ENCODE data around the gene ELMO1.

ELMO1 gene

DNA sequence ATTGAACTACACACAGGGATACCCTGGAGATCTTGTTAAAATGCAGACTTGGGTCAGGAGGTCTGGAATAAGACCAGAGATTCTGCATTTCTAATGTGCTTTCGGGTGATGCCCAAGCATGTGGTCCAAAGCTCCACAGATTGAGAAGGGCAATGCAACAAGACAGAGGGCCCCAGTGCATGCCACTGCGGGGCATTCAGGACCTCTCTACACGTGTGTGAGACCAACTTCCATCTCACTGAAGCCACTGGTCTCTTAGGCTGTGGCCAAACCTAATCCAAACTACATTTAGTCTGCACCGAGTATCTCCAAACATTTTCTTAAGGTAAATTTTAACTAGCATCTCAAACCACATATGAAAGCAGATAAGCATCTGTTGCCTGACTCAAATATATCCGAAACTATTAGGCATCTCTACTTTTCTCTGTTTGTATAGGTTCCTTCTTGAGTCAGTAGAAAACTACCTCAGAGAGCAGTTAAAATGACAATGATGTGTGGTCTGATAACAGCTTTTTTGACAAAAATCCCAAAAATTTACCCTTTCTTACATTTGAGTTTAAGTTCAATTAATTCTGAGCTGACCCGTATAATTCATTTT is 107.5 kb downstream of the ELMO1 start:
- DNase-seq, result no peak

- DNase-seq, result no peak
Observed at GRCh38 chr7:37338966-37339365, 109.7 kb downstream of the ELMO1 start.

DNA sequence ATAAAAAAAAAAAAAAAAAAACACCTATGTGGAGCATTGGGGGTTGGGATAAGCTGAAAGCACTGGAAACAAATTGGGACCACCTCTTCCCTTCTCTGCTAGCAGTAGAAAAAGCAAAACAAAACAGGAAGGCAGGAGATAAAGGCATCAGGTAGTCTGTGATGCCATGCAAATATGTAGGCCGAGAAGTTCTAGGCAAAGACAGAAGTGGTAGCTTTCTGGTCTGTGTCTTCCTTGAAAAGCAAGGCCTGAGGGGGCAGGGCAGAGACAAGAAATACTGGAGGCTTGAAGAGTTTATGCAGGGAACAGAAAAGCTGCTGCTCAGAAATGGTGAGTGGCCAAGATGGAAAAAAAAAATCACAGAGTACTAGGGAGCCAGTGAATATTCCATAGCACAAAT is 111.1 kb downstream of the ELMO1 start:
- DNase-seq, result no peak

DNA sequence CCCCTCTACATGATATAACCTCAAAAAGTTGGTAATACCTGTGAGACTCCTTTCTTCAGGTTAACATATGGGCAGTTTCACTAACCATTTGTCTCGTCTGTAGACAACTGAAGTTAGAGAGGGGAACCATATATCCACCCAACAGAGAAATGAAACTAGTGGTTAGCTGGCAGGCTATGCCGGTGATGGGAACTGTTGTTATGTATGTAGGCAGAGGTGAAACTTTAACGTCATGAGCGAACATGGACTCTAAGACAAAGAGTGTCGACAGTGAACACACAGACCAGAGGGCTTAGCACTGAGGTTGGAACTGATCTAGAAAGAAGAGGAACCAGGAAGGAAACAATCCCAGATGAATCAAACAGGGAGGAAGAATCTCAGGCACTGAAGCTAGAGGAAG is 112.4 kb downstream of the ELMO1 start:
- no peak for DNase-seq

DNA sequence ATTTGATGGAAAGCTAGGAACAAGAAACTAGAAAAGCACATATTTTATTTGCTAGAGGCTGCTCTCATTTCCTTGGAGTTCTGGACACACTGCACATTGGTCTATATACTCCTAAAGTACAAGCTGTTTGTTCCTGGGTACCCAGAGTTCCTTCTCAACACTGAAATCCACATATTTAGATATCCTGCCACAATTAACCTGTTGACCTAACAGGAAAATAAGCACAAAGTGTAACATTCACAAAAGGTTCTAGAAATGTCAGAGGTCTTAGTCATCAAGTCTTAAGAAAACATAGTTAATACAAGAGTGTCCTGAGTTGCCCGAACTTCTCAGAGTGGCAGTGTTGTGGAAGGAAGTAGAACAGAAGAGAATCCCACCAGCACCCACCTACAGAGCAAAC is 115.6 kb downstream of the ELMO1 start:
- no peak for DNase-seq

- DNase-seq, result no peak
Observed at GRCh38 chr7:37332243-37333016, 116.2 kb downstream of the ELMO1 start.

GRCh38 chr7:37330775-37331174 is 117.9 kb downstream of the ELMO1 start:
- no peak for DNase-seq

GRCh38 chr7:37329940-37330339 is 118.7 kb downstream of the ELMO1 start:
- no peak for DNase-seq

DNA sequence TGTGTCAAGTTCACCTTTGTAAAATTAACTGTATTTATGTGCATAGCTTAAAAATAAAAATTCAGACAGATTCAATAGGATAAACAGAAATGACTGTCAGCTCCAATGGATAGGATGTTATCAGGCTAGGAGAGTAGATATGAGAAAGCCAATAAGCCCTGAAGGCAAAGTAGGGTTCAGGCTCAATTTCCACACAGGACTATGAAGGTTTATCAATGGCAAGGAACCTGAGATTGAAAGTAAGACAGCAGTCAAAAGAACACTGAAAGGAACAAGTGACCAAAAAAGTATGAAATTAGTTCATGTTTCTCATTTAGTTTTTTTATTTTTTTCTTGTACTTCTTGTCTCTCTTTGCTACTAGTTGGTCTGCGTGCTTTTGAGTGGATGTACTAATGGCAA is 121.4 kb downstream of the ELMO1 start:
- no peak for DNase-seq

DNA sequence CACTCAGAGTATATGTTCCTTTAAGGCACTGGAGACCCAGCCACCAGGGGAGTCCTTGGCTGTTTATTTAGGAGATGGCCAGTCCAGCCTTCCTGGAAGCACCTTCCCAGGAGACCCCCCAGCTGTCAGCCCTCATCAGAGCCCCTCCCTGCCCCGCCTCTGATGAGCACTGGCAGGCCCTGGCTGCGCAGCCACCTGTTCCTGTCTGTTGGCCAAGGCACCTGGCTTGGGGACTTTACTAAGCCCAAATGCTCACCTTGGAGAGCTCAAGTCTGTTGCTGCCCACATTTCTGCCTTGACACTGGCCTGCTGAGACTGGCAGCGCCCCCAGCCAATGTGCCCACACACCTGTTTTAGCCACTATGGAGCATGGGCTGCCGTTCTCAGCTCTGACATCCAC is 124.7 kb downstream of the ELMO1 start:
- DNase-seq, result no peak

DNA sequence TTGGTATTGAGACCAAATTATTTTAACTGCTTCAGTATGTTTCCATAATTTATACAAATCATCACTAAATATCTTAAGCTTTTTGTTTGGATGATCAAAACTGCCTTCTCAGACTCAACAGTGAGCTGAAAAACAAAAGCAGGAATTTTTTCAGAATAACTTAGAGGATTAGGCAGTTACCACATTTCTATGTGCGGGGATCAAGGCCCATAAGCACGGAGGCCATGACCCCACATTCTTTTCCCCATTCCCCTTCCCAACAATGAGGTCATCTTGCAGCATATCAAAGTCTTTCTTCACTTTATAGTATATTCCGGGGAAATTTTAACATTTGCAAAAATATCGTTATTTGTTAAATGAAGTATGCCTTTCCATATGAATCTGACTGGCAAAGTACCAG is 125.8 kb downstream of the ELMO1 start:
- DNase-seq, result no peak

DNA sequence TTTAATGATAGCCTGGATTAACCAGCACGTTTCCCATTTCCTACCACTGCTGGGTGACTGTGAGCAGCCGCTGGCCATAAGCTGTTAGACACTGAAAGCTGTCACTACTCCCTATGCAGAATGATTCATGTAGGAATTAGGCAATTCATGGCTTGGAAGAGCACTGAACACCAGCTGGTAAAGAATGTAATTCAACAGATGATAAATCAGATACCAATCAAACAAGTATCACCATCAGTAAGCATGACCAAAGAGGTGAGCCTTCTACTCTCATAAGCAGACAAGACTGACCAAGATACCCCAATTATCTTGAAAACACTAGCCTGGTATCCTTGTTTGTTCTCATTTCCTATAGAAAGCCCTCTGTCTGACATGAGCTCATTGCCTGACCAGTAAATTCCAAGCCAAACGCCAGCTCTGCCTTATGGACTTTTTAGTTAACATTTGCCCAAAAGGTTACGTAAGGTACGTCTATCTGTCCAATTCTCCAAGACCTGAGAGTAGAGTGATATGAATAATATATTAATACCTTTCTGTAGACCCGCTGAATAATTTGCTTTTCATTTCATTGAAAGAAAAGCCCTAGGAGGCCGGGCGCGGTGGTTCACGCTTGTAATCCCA is 127.7 kb downstream of the ELMO1 start:
- no peak for DNase-seq

- DNase-seq, result no peak
Observed at GRCh38 chr7:37320140-37320847, 128.4 kb downstream of the ELMO1 start.

- no peak for DNase-seq
Observed at GRCh38 chr7:37318541-37318940, 130.1 kb downstream of the ELMO1 start.

DNA sequence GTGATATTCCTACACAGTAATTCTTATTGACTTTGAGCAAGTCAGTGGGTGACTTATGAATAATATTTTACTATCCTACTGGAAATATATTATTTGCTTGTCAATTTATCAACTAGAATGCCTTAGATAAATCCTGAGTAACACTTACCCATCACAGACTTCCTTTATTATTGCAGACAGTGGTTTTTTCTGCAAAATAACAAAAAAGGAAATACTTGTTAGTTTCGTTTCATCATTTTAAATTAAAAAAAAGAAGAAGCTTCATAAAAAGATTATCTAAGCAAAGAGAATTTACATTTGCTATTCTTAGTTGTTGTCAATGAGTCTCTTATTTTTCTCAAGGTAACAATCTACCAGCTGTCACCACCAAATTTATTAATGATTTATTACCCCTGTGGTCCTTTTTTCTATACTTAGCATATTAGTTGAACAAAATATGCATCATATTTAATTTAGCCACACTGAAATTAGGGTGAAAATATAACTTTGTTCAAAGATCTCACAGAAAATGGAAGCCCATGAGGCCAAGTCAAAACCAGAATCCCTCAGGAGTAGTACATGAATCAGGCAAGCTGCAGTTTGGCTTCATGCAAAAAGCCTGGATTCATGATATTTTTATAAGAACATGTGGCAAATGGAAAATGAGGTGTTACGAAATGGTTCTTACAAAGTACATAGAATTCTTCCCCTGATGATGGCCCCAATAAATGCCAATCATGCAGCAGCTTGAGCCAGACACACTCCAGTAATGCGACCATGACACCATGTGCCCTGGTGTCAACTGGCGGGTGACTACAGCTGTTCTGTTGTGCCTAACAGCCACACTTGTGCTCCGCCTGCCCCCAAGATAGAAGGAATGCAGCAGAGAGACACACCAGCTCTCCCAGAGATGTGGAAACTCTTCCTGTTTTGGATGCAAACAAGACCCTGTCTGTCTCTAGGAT is 132.6 kb downstream of the ELMO1 start:
- no peak for DNase-seq

DNA sequence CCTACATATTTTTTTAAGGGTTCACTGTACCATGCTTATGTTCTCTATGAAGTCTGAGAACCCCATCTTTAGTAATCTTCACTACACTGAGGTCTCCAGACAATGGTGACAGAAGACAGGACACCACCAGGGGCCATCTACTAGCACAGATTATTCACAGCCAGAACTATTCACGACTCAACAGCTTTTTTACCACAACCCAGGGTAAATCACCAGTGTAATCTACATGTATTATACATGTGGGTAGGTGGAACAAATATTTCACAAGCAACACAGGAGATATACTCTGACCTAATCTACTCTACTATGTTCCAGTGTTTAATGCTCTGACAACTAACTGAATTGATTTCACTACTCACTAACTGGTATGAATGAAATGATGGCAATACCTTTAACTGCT is 136.1 kb downstream of the ELMO1 start:
- DNase-seq, result no peak

DNA sequence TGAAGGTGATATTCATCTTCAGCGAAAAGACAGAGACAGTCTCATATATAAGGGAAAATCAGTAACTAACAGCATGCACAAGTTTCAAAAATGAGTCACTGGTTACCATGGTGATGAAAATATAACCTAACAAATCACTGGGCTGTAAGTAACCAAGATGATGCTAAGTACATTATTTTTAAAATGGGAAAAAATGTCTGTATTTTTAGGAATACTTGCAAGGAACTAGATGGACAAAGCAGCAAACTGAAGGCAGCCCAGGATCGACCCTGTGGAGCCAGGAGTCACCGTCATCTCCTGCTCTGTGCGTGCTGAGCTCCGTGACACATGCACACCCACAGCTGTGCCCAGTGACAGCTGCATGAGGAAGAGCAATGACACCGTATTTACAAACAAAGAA is 137.3 kb downstream of the ELMO1 start:
- DNase-seq, result peak; percentile 43

DNA sequence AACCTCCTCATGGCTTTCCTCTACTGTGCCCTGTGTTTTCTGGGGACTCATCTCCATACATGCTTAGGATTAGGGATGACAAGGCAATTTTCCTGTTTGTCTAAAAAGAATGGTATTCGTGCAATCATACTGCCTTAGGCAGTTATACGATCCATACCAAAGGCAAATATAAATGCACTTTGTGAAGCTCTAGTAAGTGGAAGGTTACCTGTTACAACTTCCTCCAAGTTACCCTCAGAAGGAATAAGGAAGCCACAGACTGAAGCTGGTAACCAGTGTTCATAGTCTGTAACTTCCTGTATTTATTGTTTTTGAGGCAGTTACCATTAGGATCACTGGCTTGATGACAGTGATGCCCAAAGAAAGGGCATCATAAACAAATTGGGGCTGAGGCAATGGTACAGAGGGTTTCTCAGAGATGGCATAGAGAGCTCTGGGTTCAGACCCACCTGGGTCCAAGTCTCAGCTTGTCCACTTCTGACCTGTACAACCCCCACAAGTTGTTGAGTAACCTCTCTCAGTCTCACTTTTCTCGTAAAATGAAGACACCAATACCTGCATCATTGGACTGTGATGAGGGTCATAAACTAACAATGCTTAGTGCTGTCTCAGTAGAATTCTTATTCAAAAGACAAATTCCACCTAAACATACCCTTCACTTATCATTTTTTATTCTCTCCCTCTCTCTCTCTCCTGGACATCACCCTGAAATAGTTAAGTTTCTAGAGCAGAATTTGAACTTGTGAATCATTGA is 138.2 kb downstream of the ELMO1 start:
- DNase-seq, result no peak

- no peak for DNase-seq
Observed at GRCh38 chr7:37309493-37309892, 139.2 kb downstream of the ELMO1 start.

GRCh38 chr7:37304921-37305320 is 143.7 kb downstream of the ELMO1 start:
- DNase-seq, result no peak

DNA sequence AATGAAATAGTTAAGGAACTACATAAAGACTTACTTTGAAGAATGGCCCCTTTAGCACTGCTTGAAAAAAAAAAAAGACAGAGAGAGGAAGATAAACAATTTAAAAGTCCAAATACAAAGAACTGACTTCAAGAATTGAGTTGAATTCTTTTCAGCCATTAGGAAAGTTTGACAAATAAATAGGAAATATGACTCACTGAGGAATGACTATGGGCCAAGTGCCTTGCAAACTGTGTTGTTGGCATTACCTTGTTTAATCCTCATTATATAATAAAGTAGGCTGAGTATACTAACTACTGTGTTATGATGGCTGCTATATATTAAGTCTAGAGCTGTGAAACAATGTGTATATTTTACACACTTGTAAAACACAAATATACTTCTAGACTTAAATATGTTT is 151.1 kb downstream of the ELMO1 start:
- no peak for DNase-seq

GRCh38 chr7:37295401-37295800 is 153.3 kb downstream of the ELMO1 start:
- no peak for DNase-seq
